Measurements from ENCODE around the gene SORCS2.

DNA sequence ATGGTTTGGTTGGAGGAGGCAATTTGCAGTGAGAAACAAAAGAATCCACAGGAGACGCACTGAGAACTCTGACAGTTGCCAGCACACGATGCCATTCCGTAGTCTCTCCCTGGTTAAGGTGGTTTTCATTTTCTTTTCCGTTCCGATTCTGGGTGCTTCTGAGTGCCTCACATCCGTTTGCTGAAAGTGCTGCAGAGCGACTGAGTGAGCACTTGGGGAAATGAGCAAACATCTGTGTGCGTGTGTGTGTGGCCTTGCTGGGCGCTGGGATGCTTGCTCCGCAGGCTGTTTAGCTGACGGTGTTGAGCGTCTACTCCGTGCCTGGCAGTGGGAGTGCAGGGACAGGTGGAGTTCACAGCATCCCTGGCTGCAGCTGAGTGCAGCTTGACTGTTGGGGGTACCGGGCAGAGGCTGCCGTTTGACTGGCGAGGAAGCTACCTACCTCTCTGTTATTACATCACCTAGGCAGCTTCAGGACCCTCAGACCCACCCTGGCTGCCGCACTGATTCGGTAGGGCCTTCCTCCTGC, 49.3 kb downstream of the SORCS2 start:
- TF ChIP-seq SUZ12 (IDR thresholded peaks at IDR 0.05; ENCODE audit: extremely low read depth, insufficient read depth, insufficient read length), result no peak
- TF ChIP-seq YY1 (IDR thresholded peaks at IDR 0.05; ENCODE audit: insufficient read depth, insufficient read length), result no peak
